CD4-positive, alpha-beta T cell treated with Interleukin-2 at 100 ng/mL for 4 hours (primary cell): ENCODE results near the gene DHRS1.

Experiments used
- DNase-seq: peaks from one replicate; pipeline ENCODE4 v3.0.0-alpha.2; 2020; ENCODE audit warnings: low spot score

Gene DHRS1

GRCh38 chr14:24327914-24328313 lies 28.3 kb upstream of the DHRS1 start:
- peak; percentile 25 for DNase-seq

- DNase-seq, result no peak
Observed at GRCh38 chr14:24327303-24327702, 27.7 kb upstream of the DHRS1 start.

GRCh38 chr14:24325963-24326362 lies 26.4 kb upstream of the DHRS1 start:
- no peak for DNase-seq

GRCh38 chr14:24325041-24325530 lies 25.5 kb upstream of the DHRS1 start:
- DNase-seq, result no peak

- no peak for DNase-seq
Observed at GRCh38 chr14:24324024-24324423, 24.4 kb upstream of the DHRS1 start.

- DNase-seq, result no peak
Observed at GRCh38 chr14:24323341-24323740, 23.8 kb upstream of the DHRS1 start.

GRCh38 chr14:24322672-24323071 lies 23.1 kb upstream of the DHRS1 start:
- DNase-seq, result no peak

GRCh38 chr14:24321212-24321975 lies 21.8 kb upstream of the DHRS1 start:
- DNase-seq, result no peak

- DNase-seq, result no peak
Observed at GRCh38 chr14:24317141-24317928, 17.8 kb upstream of the DHRS1 start.

GRCh38 chr14:24316597-24316950 lies 17.0 kb upstream of the DHRS1 start:
- no peak for DNase-seq

GRCh38 chr14:24315807-24316596 lies 16.4 kb upstream of the DHRS1 start:
- no peak for DNase-seq

GRCh38 chr14:24315243-24315806 lies 15.7 kb upstream of the DHRS1 start:
- DNase-seq, result no peak

- DNase-seq, result no peak
Observed at GRCh38 chr14:24314377-24315193, 15.0 kb upstream of the DHRS1 start.

- no peak for DNase-seq
Observed at GRCh38 chr14:24313913-24314312, 14.3 kb upstream of the DHRS1 start.

GRCh38 chr14:24312736-24313507 lies 13.3 kb upstream of the DHRS1 start:
- DNase-seq, result peak; percentile 40

GRCh38 chr14:24311837-24312615 lies 12.4 kb upstream of the DHRS1 start:
- DNase-seq, result peak; percentile 28

- DNase-seq, result peak; percentile 72
Observed at GRCh38 chr14:24310646-24311604, 11.3 kb upstream of the DHRS1 start, which contains the start of gene LTB4R. Gene LTB4R, plus strand, starts transcription at chr14:24311502. Its CDS starts 4,150 bp downstream, at chr14:24315652.

GRCh38 chr14:24310265-24310645 lies 10.7 kb upstream of the DHRS1 start:
- DNase-seq, result no peak
